Cerebellar cortex (tissue), 1 donor: Measurements from ENCODE around the gene MTX1.
"Not testable (repeated sequence)": the region's sequence is repeated elsewhere in the genome, so short reads cannot be mapped to it uniquely, and the experiment has no call there.

ENCODE experiments used
- DNase-seq: peaks from one replicate; pipeline ENCODE4 v3.0.0-alpha.2; 2015; ENCODE audit warnings: low spot score

Gene MTX1

DNA sequence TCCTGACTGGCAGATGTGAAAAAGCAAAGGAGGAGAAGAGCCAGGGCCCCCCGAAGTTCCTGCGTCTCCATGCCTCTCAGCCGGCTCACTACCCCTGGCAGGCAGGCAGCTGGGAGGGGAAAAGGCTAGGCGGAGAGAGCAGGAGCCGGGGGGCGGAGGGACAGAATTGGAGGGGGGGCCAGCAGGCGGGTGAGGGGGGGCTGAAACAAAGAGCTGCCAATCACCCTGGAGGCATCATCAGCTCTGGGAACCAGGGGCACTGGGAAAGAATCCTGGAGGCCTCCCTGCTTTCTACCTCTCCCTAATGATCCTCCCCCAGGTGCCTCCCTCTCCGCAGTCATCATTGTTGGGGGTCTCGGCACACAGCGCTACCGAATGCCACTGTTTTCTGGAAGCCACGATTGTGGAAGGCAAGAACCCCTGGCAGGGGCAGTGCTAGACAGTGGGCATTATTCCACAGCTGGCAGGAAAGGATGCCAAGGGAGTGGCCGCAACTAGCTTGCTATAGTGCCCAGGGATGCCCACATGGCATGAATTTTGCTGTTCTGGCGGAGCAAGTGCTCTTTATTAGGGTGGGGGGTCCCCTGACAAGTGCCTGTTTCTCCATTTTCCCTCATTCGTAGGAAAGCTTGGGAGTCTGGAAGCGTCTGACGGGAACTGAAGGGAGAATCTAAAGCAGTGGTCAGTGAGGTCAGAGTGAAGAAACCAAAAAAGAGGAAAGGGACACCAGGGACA lies 522 bp upstream of the MTX1 start, which contains the start of gene THBS3:
TSS of gene THBS3 (minus strand) at position 92 of the 735 bp plus-strand sequence. CDS start at position 71, 21 bp downstream.
- DNase-seq = peak; percentile 55

DNA sequence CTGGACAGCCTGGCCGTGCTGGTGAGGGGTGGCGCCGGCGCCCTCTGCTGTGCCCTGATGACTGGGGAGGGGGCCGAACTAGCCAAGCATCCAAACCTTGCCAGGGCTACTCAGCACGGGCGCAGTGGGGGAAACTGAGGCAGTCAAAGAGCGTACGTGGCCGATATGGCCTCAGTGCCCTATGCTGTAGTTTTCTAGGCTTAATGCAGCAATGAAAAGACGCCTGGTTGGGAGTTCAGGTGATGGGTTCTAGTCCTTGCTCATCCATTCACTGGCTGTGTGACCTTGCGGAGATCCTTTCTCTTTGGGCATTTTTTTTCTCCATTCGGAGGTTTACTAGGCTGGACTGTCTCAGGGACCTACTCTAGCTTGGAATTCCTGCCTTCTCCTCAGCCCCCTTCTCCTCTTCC lies 822 bp downstream of the MTX1 start:
- no peak for DNase-seq

DNA sequence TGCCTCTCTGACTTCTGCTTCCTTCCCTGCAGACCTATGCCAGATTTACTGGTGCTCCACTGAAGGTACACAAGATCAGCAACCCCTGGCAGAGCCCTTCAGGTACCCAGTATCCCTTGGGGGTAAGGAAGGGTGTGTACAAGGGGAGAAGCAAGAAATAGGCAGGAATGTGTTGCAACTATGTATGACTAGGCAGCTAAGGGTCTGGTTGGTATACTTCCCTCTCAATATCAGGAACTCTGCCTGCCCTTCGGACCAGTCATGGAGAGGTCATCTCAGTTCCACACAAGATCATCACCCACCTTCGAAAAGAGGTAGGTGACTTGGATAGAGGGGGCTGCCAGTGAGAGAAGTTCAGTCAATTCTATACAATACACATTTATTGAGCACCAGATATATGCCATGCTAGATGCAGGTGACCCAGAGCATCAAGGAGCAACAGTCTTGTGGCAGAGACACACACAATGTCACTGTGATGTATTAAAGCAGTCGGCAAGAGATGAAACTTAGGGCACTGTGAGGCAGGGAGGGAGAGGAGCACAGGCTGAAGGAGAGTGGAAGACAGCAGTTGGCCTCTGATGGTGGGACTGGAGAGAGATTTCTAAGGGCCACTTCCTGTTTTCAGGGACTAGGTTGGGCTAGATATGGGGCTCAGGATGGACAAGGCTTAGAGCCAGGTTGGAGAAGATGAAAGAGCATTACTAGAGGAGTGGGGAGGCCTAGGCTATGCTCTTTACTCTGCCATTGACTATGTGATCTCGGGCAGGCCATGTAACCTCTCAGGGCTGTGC lies 2.0 kb downstream of the MTX1 start:
- DNase-seq = no peak

DNA sequence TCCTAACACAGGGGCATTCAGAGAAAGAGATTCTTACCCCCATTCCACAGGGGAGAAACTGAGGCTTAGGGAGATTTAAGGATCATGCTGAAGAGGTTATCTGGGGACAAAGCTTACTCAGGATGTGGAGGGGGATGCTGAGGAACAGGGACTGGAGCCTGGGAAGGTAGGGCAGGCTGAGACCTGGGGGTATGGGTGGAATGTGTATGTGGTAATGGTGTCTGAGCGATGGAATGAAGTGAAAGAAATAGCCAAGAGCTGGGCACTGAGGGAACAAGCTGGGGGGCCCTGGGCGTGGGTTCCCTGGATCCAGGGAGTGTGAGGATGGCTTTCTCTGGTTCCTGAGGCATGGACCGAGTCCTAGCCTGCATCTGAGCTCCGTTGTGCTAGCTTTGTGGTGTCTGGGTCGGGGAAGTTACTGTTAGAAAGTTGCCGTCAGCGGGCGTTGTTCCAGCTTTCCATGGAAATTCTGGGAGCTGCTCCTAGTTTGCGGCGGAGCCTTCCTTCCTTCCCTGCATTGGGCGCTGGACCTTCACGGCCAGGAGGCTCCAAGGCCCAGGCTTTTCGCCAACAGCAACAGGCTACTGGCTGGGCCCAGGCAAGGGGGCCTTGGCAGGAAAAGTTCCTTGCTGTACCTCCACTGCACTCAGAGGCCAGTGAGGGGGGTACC lies 3.0 kb downstream of the MTX1 start:
- not testable (repeated sequence) for DNase-seq

DNA sequence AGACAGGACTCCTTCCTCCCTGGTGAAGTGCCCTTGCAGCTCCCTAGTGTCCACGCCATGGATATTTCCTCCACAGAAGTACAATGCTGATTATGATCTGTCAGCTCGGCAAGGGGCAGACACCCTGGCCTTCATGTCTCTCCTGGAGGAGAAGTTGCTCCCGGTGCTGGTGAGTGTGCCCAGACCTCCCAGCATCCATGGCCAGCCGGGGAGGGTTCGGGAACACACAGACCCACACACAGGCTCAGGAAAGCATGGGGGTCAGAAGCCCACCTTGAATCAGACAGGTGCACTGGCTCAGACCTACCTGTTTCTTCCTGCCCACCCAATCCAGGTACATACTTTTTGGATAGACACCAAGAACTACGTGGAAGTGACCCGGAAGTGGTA lies 3.6 kb downstream of the MTX1 start:
- not testable (repeated sequence) for DNase-seq

DNA sequence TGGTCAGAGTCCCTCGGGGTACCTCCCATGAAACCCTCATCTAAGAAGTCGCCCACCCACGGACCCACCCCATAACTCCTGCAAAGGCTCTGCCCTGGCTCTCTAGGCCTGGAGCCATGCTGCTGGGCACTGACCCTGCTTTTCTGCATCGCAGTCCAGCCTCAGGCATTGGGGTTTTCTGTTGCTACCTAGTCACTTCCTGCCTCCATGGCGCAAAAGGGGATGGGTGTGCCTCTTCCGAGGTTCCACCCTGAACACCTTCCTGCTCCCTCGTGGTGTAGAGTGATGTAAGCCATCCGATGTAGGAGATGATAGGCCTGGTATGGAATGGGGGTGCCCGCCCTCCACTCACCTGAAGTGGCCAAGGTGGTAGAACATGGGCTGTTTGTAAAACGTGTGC lies 6.2 kb downstream of the MTX1 start:
- DNase-seq = not testable (repeated sequence)

DNA sequence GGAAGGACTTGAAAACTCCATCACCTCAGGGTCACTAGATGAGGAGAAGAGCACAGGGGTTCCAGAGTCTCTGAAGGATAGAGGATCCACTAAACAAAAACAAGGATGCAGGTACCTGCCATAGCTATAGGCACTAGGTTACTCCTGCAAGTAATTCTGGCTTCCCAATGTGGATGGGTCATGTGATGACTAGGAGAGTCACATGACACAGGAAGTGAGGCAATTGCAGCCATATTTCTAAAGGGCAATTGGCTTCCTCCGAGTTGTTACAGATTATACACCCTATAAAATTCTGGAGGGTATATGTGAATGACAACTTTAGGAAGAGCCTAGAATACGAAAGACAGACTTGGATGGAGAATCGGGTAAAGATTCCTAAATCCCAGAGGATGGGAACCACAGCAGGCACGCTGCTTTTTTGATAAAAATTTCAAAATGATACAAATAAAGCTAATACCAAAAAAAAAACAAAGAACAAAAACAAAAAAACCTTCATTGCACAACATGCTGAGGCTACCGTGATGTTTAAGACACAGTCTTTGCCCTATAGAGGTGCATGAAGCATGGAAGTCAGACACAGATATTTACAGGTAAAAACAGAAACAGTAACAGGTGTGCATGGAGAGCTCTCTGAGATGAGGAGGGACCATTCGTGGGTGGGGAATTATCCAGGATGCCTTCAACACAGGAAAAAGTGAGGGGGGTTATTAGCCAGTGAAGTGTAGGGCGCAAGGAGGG lies 10.5 kb downstream of the MTX1 start:
- peak; percentile 94 for DNase-seq

DNA sequence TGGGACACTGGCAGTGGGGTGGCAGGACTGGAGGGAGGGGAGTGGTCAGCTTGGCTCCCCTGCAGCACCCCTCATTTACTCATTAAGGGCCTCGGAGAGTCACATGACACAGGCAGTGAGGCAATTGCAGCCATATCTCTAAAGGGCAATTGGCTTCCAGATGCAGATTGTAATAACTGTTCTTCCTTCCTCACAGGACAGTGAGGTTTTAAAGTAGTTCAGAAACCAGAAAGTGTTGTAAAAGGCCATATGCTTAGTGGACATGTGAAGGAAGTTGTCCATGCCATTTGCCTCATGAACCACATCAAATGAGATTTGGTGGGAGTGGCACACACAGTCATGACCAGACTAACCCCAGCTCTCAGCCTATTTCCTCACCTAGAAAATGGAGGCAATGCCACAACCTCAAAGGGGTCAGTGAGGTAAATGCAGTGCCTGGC lies 11.1 kb downstream of the MTX1 start:
- peak; percentile 86 for DNase-seq

DNA sequence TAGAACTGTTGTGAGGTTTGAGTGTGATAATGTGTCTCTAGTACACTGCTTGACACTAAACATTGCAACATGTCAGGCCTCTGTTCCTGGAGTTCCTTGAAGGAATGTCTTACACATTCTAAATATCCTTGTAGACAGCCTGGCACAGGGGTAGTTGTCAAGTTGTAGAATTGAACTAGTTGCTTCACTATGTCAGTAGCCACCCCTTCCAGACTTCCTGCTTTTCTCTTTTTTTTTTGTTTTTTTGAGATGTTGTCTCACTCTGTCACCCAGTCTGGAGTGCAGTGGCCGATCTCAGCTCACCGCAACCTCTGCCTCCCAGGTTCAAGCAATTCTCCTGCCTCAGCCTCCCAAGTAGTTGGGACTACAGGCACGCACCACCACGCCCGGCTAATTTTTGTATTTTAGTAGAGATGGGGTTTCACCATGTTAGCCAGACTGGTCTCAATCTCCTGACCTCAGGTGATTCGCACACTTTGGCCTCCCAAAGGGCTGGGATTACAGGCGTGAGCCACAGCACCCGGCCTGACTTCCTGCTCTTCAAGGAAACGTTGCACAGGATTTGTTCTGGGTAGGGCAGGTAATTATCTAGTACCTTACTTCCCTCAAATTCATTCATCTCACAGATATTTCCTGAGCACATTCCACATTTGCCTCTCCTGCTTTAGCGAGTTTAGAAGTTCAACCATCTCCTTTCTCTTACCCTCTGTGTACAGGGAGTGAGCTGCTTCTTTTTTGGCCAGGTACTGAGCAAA lies 11.9 kb downstream of the MTX1 start:
- not testable (repeated sequence) for DNase-seq

DNA sequence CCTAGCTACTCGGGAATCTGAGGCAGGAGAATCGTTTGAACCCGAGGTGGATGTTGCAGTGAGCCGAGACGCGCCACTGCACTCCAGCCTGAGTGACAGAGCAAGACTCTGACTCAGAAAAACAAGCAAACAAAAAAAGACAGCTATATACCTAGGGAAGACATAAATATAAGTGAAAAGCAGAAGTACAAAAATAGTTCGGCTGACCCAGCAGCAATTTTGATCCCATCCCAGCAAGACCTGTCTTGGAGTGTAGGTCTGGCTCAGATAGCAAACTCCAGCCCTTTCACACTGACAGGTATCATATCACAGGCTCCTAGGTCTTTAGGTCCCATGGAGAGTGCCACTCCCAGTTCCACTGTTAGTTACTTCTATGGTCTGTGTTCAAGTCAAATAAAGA lies 14.6 kb downstream of the MTX1 start:
- DNase-seq = no peak

DNA sequence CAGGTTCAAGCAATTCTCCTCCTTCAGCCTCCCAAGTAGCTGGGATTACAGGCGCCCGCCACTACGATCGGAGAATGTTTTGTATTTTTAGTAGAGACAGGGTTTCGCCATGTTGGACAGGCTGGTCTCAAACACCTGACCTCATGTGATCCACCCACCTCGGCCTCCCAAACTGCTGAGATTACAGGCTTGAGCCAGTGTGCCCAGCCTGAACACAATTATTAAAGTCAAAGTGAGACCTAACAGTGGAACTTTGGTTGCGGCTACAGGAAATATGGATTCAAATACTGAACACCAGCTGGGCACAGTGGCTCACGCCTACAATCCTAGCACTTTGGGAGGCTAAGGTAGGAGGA lies 16.9 kb downstream of the MTX1 start:
- DNase-seq = not testable (repeated sequence)

DNA sequence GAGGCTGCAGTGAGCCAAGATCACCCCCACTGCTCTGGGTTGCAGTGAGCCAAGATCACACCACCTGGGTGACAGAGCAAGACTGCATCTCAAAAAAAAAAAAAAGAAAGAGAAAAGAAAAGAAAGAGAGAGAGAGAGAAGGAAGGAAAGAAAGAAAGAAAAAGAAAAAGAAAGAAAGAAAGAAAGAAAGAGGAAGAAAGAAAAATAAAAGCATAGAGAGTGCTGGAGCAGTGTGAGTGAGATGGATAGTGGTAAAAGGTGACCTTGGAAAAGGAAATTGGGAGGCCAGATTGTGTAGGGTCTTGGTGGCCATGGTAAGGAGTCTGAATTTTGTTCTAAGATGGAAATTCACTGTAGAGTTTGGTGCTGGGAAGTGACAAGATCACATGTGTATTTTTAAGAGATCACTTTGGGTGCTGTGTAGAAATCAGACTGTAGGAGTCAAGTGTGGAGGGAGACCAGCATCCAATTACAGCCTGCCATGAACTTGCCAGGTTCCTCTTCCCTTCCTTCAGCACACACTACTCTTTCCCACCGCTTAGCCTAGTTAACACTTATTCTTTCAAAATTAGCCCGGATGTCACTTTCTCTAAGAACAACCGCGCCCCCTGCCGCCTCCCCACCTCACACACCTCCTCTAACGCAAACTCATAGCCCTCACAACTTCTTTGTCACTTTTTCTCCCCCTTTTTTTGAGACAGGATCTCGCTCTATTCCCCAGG lies 17.9 kb downstream of the MTX1 start:
- DNase-seq = peak; percentile 88

DNA sequence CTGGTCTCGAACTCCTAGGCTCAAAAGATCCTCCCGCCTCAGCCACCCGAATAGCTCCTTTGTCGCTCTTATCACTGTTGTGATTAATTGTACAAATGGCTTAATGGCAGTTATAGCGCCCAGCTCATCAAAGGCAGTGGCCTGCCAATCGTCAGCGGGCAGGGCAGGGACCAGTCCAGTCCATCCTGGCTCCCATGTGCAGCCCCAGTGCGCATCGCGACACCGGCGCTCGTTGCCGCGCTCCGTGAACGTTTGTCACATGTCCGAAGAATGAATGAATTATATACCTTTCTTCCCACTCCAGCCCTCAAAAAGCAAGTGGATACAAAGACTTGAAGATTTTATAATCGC lies 18.4 kb downstream of the MTX1 start:
- peak; percentile 72 for DNase-seq

DNA sequence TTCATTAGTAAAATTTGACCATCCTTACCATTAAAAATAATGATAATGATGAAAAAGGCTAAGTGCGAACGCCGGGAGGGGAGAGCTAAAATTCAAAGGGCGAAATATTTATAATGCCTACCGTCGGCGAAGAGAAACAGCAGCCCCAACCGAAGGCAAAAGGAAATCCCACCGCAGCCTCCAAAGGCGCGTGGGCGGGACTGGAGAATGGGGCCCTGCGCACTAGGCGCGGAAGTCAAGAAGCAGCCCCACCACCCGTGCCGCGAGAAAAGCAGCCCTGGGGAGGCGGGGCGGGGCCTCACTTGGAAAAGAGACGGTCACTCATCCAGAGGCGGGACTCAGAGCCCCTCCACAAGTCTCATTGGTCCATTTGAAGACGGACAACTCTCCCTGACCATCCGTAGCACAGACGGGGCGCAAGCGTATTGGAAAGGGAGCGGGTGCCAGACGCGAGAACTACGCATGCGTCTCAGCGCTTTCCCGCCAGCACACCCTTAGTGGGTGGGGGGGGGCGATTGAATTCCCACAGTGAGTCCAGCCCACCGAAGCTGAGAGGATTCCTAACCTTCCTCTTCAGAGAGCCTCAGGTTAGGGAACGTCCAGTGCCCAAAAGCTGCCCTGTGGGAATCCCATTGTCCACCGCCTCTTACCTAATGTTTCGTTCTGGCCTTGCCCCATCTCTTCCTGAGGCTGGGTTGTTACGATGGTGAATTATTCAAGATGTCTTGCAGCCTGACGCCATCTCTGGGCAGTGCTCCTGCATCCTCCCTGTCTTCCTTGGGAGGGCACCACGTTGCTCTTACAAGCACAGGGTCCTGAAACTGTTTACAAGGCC lies 19.0 kb downstream of the MTX1 start:
- peak; percentile 99 for DNase-seq

DNA sequence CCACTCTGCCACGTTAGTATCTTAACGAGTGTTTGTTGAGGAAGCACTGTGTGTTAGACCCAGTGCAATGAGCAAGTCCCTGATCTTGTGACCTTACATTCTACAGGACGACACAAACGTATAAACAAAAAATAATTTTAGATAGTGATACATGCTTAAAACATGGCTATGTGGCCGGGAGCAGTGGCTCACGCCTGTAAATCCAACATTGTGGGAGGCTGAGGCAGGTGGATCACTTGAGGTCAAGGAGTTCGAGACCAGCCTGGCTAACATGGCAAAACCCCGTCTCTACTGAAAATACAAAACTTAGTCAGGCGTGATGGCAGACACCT lies 19.6 kb downstream of the MTX1 start:
- DNase-seq = no peak

DNA sequence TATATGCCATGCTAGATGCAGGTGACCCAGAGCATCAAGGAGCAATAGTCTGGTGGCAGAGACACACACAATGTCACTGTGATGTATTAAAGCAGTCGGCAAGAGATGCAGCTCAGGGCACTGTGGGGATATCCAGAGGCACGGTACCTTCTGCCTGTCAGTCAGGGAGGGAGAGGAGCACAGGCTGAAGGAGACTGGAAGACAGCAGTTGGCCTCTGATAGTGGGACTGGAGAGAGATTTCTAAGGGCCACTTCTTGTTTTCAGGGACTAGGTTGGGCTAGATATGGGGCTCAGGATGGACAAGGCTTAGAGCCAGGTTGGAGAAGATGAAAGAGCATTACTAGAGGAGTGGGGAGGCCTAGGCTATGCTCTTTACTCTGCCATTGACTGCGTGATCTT lies 22.8 kb downstream of the MTX1 start:
- DNase-seq = not testable (repeated sequence)

DNA sequence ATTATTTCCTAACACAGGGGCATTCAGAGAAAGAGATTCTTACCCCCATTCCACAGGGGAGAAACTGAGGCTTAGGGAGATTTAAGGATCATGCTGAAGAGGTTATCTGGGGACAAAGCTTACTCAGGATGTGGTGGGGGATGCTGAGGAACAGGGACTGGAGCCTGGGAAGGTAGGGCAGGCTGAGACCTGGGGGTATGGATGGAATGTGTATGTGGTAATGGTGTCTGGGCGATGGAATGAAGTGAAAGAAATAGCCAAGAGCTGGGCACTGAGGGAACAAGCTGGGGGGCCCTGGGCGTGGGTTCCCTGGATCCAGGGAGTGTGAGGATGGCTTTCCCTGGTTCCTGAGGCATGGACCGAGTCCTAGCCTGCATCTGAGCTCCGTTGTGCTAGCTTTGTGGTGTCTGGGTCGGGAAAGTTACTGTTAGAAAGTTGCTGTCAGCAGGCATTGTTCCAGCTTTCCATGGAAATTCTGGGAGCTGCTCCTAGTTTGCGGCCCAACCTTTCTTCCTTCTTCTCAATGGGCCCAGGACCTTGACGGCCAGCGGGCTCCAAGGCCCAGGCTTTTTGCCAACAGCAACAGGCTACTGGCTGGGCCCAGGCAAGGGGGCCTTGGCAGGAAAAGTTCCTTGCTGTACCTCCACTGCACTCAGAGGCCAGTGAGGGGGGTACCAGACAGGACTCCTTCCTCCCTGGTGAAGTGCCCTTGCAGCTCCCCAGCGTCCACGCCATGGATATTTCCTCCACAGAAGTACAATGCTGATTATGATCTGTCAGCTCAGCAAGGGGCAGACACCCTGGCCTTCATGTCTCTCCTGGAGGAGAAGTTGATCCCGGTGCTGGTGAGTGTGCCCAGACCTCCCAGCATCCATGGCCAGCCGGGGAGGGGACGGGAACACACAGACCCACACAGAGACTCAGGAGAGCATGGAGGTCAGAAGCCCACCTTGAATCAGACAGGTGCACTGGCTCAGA lies 23.8 kb downstream of the MTX1 start:
- DNase-seq = not testable (repeated sequence)

DNA sequence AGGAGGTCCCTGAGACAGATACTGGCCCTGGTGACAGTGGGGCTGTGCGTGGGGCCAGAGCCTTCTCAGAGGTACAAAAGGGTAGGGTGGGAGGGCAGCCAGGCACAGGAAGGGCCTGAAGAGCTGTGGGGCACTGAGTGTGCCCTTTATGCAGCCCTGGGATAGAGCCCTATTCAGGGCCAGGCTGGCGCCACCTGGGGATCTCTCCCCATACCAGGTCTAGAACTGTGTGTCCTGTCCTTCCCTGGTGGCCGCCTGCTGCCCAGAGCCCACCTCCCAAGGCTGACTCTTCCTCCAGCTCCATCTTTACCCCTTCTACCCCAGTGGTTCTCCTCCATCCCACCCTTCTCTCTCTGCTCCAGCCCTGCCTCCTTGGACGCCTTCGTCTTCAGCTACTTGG lies 25.0 kb downstream of the MTX1 start:
- DNase-seq = not testable (repeated sequence)

DNA sequence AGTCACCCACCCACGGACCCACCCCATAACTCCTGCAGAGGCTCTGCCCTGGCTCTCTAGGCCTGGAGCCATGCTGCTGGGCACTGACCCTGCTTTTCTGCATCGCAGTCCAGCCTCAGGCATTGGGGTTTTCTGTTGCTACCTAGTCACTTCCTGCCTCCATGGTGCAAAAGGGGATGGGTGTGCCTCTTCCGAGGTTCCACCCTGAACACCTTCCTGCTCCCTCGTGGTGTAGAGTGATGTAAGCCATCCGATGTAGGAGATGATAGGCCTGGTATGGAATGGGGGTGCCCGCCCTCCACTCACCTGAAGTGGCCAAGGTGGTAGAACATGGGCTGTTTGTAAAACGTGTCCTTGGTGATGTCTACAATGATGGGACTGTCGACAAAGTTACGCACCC lies 26.9 kb downstream of the MTX1 start:
- not testable (repeated sequence) for DNase-seq
